ENCODE results near the gene SQOR.

Gene SQOR

GRCh38 chr15:45653702-45654424 is 19.0 kb downstream of the SQOR start:
- peak overlapping the region in 9 of 21 experiments; percentile 5 to 43 (median 14) for H3K27ac ChIP-seq
- no peak overlapping the region for H3K4me3 ChIP-seq

- peak overlapping the region in 2 of 21 experiments; percentile 52 to 61 for H3K27ac ChIP-seq
These were observed 19.9 kb downstream of the SQOR start for GRCh38 chr15:45654749-45655148.

GRCh38 chr15:45657254-45657653 is 22.4 kb downstream of the SQOR start:
- H3K4me3 ChIP-seq, result no peak overlapping the region

More at GRCh38 chr15:45654749-45655148, 19.9 kb downstream of the SQOR start:
- H3K4me3 ChIP-seq, result no peak overlapping the region

GRCh38 chr15:45657764-45658545 is 23.1 kb downstream of the SQOR start:
- no peak overlapping the region for H3K27ac ChIP-seq
- no peak overlapping the region for H3K4me3 ChIP-seq

More at GRCh38 chr15:45657254-45657653, 22.4 kb downstream of the SQOR start:
- peak overlapping the region in 1 of 21 experiments; percentile 28 for H3K27ac ChIP-seq

GRCh38 chr15:45660231-45660979 is 25.6 kb downstream of the SQOR start:
- peak overlapping the region in 5 of 21 experiments; percentile 1 to 42 (median 14) for H3K27ac ChIP-seq

GRCh38 chr15:45662375-45662774 is 27.5 kb downstream of the SQOR start:
- Histone ChIP-seq H3K27ac (no peak overlapping the region), H3K4me3 (no peak overlapping the region)

More at GRCh38 chr15:45660231-45660979, 25.6 kb downstream of the SQOR start:
- no peak overlapping the region for H3K4me3 ChIP-seq

- Histone ChIP-seq H3K27ac (peak overlapping the region in 2 of 21 experiments; percentile 15 to 63), H3K4me3 (no peak overlapping the region)
These were observed 29.6 kb downstream of the SQOR start for GRCh38 chr15:45664451-45664850.

GRCh38 chr15:45665261-45665660 is 30.4 kb downstream of the SQOR start:
- H3K4me3 ChIP-seq, result no peak overlapping the region
- peak overlapping the region in 3 of 21 experiments; percentile 15 to 63 (median 16) for H3K27ac ChIP-seq

- no peak overlapping the region for H3K4me3 ChIP-seq
These were observed 31.5 kb downstream of the SQOR start for GRCh38 chr15:45666119-45666875.

GRCh38 chr15:45667002-45667401 is 32.2 kb downstream of the SQOR start:
- no peak overlapping the region for H3K27ac ChIP-seq

More at GRCh38 chr15:45666119-45666875, 31.5 kb downstream of the SQOR start:
- no peak overlapping the region for H3K27ac ChIP-seq

GRCh38 chr15:45668386-45668785 is 33.6 kb downstream of the SQOR start:
- Histone ChIP-seq H3K27ac (peak overlapping the region in 1 of 21 experiments; percentile 30), H3K4me3 (no peak overlapping the region)

More at GRCh38 chr15:45667002-45667401, 32.2 kb downstream of the SQOR start:
- no peak overlapping the region for H3K4me3 ChIP-seq

GRCh38 chr15:45669422-45669821 is 34.6 kb downstream of the SQOR start:
- Histone ChIP-seq H3K27ac (peak overlapping the region in 10 of 21 experiments; percentile 3 to 45 (median 10)), H3K4me3 (no peak overlapping the region)

- Histone ChIP-seq H3K4me3 (no peak overlapping the region), H3K27ac (peak overlapping the region in 8 of 21 experiments; percentile 9 to 58 (median 36))
These were observed 35.3 kb downstream of the SQOR start for GRCh38 chr15:45670091-45670490.

- Histone ChIP-seq H3K4me3 (no peak overlapping the region), H3K27ac (peak overlapping the region in 9 of 21 experiments; percentile 16 to 65 (median 42))
These were observed 35.7 kb downstream of the SQOR start for GRCh38 chr15:45670511-45670910.

GRCh38 chr15:45674677-45675076 is 39.8 kb downstream of the SQOR start:
- H3K27ac ChIP-seq, result no peak overlapping the region
- no peak overlapping the region for H3K4me3 ChIP-seq

- no peak overlapping the region for H3K4me3 ChIP-seq
- no peak overlapping the region for H3K27ac ChIP-seq
These were observed 43.0 kb downstream of the SQOR start for GRCh38 chr15:45677797-45678196.

GRCh38 chr15:45678459-45679178 is 43.8 kb downstream of the SQOR start:
- Histone ChIP-seq H3K27ac (no peak overlapping the region), H3K4me3 (no peak overlapping the region)

- Histone ChIP-seq H3K27ac (no peak overlapping the region), H3K4me3 (no peak overlapping the region)
These were observed 49.7 kb downstream of the SQOR start for GRCh38 chr15:45684533-45684932.

Data from skin epidermis (tissue), 12 donors.